ENCODE data around the gene TULP1.

GRCh38 chr6:35485402-35485877 is 27.3 kb downstream of the TULP1 start:
- TF ChIP-seq EZH2 (IDR thresholded peaks at IDR 0.05; ENCODE audit: insufficient read depth, low read length) (no peak), CTCF (IDR thresholded peaks at IDR 0.05; ENCODE audit: insufficient read depth, low read depth, low read length) (no peak)

Data from astrocyte (in vitro differentiated cells and primary cell).